ENCODE measurements around the gene CADM1. TPM values are rescaled to one million over a fixed set of nuclear protein-coding genes. Genes with fewer than 3 reads are reported as not detected.

CADM1 gene
- total and polyA plus RNA-seq, 11 donors = 11.4 to 80.2 (median 40.6) TPM

- TF ChIP-seq CTCF (IDR thresholded peaks at IDR 0.05) (no peak), POLR2A (IDR thresholded peaks at IDR 0.05) (no peak)
- H3K4me1 ChIP-seq = peaks cover 0 to 46% (median 4%) of the 10 kb centered on the region in 12 donors
- no peaks in the 10 kb centered on the region for H3K9me3 ChIP-seq
- H3K27me3 ChIP-seq = no peaks in the 10 kb centered on the region
- no peaks in the 10 kb centered on the region for H3K36me3 ChIP-seq
- H3K4me3 ChIP-seq = no peak overlapping the region
- ATAC-seq = peak in 3 of 4 donors; percentile 46 to 68 (median 56)
- DNase-seq = no peak
- H3K27ac ChIP-seq = peak overlapping the region in 3 of 12 donors; percentile 1 to 26 (median 15)
- intact Hi-C loops (cut with DNase I) = no loop called here
- 66 to 79% (median 75%) methylated on average over 3 of the region's 3 CpGs for WGBS, 4 donors
Measured at GRCh38 chr11:115364896-115365295, 139.3 kb downstream of the CADM1 start.

GRCh38 chr11:115363921-115364320, 140.3 kb downstream of the CADM1 start:
- 83 to 88% (median 83%) methylated on average over 3 of the region's 3 CpGs for WGBS, 4 donors
- no peaks in the 10 kb centered on the region for H3K36me3 ChIP-seq
- H3K9me3 ChIP-seq = no peaks in the 10 kb centered on the region
- no peaks in the 10 kb centered on the region for H3K27me3 ChIP-seq
- peaks cover 0 to 43% (median 4%) of the 10 kb centered on the region in 12 donors for H3K4me1 ChIP-seq
- no peak overlapping the region for H3K4me3 ChIP-seq
- DNase-seq (no peak), ATAC-seq (no peak)
- intact Hi-C loops (cut with DNase I) = no loop called here
- TF ChIP-seq CTCF (IDR thresholded peaks at IDR 0.05) = no peak
- no peak for TF ChIP-seq POLR2A (IDR thresholded peaks at IDR 0.05)
- H3K27ac ChIP-seq = peak overlapping the region in 4 of 12 donors; percentile 12 to 34 (median 26)

- H3K4me3 ChIP-seq = no peak overlapping the region
- intact Hi-C loops (cut with DNase I) = no loop called here
- TF ChIP-seq POLR2A (IDR thresholded peaks at IDR 0.05) (no peak), CTCF (IDR thresholded peaks at IDR 0.05) (no peak)
- no peak for DNase-seq
- H3K9me3 ChIP-seq = no peaks in the 10 kb centered on the region
- peak overlapping the region in 7 of 12 donors; percentile 7 to 34 (median 22) for H3K27ac ChIP-seq
- H3K27me3 ChIP-seq = no peaks in the 10 kb centered on the region
- peaks cover 0 to 42% (median 4%) of the 10 kb centered on the region in 12 donors for H3K4me1 ChIP-seq
- no peaks in the 10 kb centered on the region for H3K36me3 ChIP-seq
- 82 to 89% (median 85%) methylated on average over 2 of the region's 2 CpGs for WGBS, 4 donors
- no peak for ATAC-seq
Measured at GRCh38 chr11:115363426-115363825, 140.8 kb downstream of the CADM1 start.

DNA sequence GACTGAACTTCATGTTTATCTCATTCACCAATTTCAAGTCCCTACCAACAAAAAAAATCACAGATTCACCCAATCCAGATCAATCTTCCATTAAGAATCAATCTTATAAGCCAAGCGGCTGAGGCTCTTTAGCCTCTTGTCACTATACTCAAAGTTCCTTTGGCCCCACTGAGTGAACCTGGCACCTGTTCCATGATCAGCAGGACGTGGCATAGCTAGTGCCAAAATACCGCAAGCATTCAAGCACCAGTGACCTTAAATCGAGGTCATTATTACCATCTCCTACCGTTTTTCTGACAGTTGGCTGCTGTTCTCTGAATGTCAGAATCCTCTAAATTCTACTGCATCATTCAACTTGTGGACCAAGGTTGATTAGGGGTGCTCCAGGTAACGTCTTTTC, 141.2 kb downstream of the CADM1 start:
- Histone ChIP-seq H3K27me3 (no peaks in the 10 kb centered on the region), H3K27ac (peak overlapping the region in 7 of 12 donors; percentile 7 to 34 (median 24)), H3K4me1 (peaks cover 0 to 39% (median 4%) of the 10 kb centered on the region in 12 donors), H3K36me3 (no peaks in the 10 kb centered on the region), H3K9me3 (no peaks in the 10 kb centered on the region), H3K4me3 (no peak overlapping the region)
- 51 to 60% (median 55%) methylated on average over 6 of the region's 6 CpGs for WGBS, 4 donors
- intact Hi-C loops (cut with DNase I) = no loop called here
- DNase-seq (peak in 4 of 5 donors; percentile 23 to 52 (median 32)), ATAC-seq (peak in 3 of 4 donors; percentile 65 to 79 (median 68))
- no peak for TF ChIP-seq POLR2A (IDR thresholded peaks at IDR 0.05)
- TF ChIP-seq CTCF (IDR thresholded peaks at IDR 0.05) = no peak

Data from heart left ventricle (tissue), 16 donors.